IPS DF 6.9 (cell line): Measurements from ENCODE around the gene MACO1.

Experiments used
- DNase-seq: peaks from one replicate; pipeline ENCODE4 v3.0.0-alpha.2; 2013; ENCODE audit warnings: low read depth, low spot score
- H3K27ac ChIP-seq: one replicate; pipeline ENCODE4 v1.5.1; 2013; ENCODE audit warnings: low read length, control low read depth
- H3K27me3 ChIP-seq: 2 replicates; pipeline ENCODE4 v1.6.1; 2013; ENCODE audit warnings: mild to moderate bottlenecking, low read length; ENCODE audit not compliant: control insufficient read depth, insufficient read depth
- H3K36me3 ChIP-seq: 2 replicates; pipeline ENCODE4 v1.6.1; 2013; ENCODE audit warnings: low read length; ENCODE audit not compliant: control insufficient read depth, insufficient read depth
- H3K4me1 ChIP-seq: 2 replicates; pipeline ENCODE4 v1.6.1; 2013; ENCODE audit warnings: low read length; ENCODE audit not compliant: control insufficient read depth, insufficient read depth
- H3K4me3 ChIP-seq: 2 replicates; pipeline ENCODE4 v1.5.1; 2013; ENCODE audit warnings: mild to moderate bottlenecking, low read length
- H3K9me3 ChIP-seq: 2 replicates; pipeline ENCODE4 v1.6.1; 2013; ENCODE audit warnings: low read length, inconsistent platforms; ENCODE audit not compliant: control insufficient read depth, insufficient read depth
- WGBS: extraction: QIAGEN DNeasy Blood & Tissue Kit; methylation state at CpG from one replicate; pipeline ENCODE4 v1.1.7; 2013; ENCODE audit warnings: mixed read lengths, missing lambda C conversion rate; ENCODE audit not compliant: insufficient read length, insufficient coverage; 5-methylcytosine and 5-hydroxymethylcytosine counted together

Gene MACO1

GRCh38 chr1:25474439-25475047 lies 43.8 kb downstream of the MACO1 start:
- H3K4me3 ChIP-seq = no peak overlapping the region

GRCh38 chr1:25476186-25477097 lies 45.7 kb downstream of the MACO1 start:
- Histone ChIP-seq H3K4me3 (no peak overlapping the region), H3K27me3 (no peaks in the 10 kb centered on the region), H3K4me1 (no peaks in the 10 kb centered on the region), H3K9me3 (no peaks in the 10 kb centered on the region), H3K27ac (no peak overlapping the region), H3K36me3 (no peaks in the 10 kb centered on the region)
- WGBS = no CpG with 5 or more reads among the region's 2 CpGs
- no peak for DNase-seq

More at GRCh38 chr1:25474439-25475047, 43.8 kb downstream of the MACO1 start:
- Histone ChIP-seq H3K9me3 (no peaks in the 10 kb centered on the region), H3K27me3 (no peaks in the 10 kb centered on the region), H3K27ac (no peak overlapping the region), H3K4me1 (no peaks in the 10 kb centered on the region), H3K36me3 (no peaks in the 10 kb centered on the region)
- DNase-seq = no peak
- no CpG with 5 or more reads among the region's 5 CpGs for WGBS

GRCh38 chr1:25477448-25478034 lies 46.8 kb downstream of the MACO1 start:
- Histone ChIP-seq H3K27ac (no peak overlapping the region), H3K36me3 (no peaks in the 10 kb centered on the region), H3K27me3 (no peaks in the 10 kb centered on the region), H3K4me3 (no peak overlapping the region), H3K4me1 (no peaks in the 10 kb centered on the region), H3K9me3 (no peaks in the 10 kb centered on the region)
- no CpG with 5 or more reads among the region's 1 CpG for WGBS
- DNase-seq = no peak

- no peaks in the 10 kb centered on the region for H3K4me1 ChIP-seq
- no peak for DNase-seq
- no peaks in the 10 kb centered on the region for H3K27me3 ChIP-seq
- H3K27ac ChIP-seq = no peak overlapping the region
- H3K36me3 ChIP-seq = no peaks in the 10 kb centered on the region
- no peaks in the 10 kb centered on the region for H3K9me3 ChIP-seq
- no peak overlapping the region for H3K4me3 ChIP-seq
These were observed 47.9 kb downstream of the MACO1 start for GRCh38 chr1:25478633-25479032.

DNA sequence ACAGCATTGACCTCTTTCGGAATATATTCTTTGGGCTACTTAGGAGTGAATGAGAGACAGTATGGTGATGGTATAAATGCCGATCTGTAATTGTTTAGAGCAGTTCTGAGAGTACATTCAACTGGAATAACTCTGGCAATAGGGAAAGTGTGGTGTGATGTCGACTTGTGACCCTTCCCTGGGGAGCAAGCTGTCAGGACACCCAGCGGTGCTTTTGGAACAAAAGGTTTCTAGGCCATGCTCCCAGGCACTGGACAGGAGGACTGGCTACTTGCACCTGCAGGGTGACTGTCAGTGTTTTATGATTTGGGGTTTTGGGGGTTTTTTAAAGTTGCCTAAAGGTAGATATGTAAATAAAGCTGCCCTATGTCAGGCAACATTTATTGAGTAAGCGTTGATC lies 50.9 kb downstream of the MACO1 start:
- no peaks in the 10 kb centered on the region for H3K36me3 ChIP-seq
- H3K9me3 ChIP-seq = no peaks in the 10 kb centered on the region
- no CpG with 5 or more reads among the region's 5 CpGs for WGBS
- H3K27me3 ChIP-seq = no peaks in the 10 kb centered on the region
- no peak overlapping the region for H3K27ac ChIP-seq
- 0 out of 2 replicates have a peak, but pooled peaks cover 2% of the 10 kb centered on the region for H3K4me1 ChIP-seq
- no peak overlapping the region for H3K4me3 ChIP-seq
- no peak for DNase-seq

DNA sequence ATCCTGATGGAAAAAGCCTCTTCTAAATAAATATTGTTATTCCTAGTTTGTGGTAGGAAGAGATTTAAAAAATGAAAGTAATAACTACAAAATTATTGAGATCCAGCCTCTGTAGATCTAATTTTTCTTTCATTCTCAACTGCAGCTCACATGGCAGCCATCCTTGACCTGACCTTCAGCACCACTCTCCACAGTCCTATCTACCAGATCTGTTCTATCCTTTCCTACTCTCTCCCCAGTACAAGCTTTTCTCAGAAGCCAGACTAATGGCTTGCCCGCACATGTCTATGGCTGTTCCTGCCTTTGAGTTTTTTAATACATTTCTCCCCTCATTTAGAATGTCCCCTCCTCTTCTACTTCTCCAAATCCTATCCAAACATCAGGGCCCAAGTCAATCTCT lies 51.5 kb downstream of the MACO1 start:
- no CpG with 5 or more reads among the region's 1 CpG for WGBS
- Histone ChIP-seq H3K27ac (no peak overlapping the region), H3K36me3 (no peaks in the 10 kb centered on the region), H3K27me3 (no peaks in the 10 kb centered on the region), H3K9me3 (no peaks in the 10 kb centered on the region), H3K4me3 (no peak overlapping the region), H3K4me1 (0 out of 2 replicates have a peak, but pooled peaks cover 2% of the 10 kb centered on the region)
- DNase-seq = no peak

- Histone ChIP-seq H3K36me3 (no peaks in the 10 kb centered on the region), H3K9me3 (no peaks in the 10 kb centered on the region), H3K27ac (no peak overlapping the region), H3K27me3 (no peaks in the 10 kb centered on the region), H3K4me1 (0 out of 2 replicates have a peak, but pooled peaks cover 2% of the 10 kb centered on the region), H3K4me3 (no peak overlapping the region)
- no CpG with 5 or more reads among the region's 10 CpGs for WGBS
- no peak for DNase-seq
These were observed 53.4 kb downstream of the MACO1 start for GRCh38 chr1:25484096-25484495.

GRCh38 chr1:25484533-25484932 lies 53.8 kb downstream of the MACO1 start:
- Histone ChIP-seq H3K4me1 (0 out of 2 replicates have a peak, but pooled peaks cover 2% of the 10 kb centered on the region), H3K9me3 (no peaks in the 10 kb centered on the region), H3K27ac (no peak overlapping the region), H3K36me3 (no peaks in the 10 kb centered on the region), H3K4me3 (no peak overlapping the region), H3K27me3 (no peaks in the 10 kb centered on the region)
- no peak for DNase-seq
- no CpG with 5 or more reads among the region's 1 CpG for WGBS

- no peak for DNase-seq
- 0 out of 2 replicates have a peak, but pooled peaks cover 2% of the 10 kb centered on the region for H3K4me1 ChIP-seq
- no CpG with 5 or more reads among the region's 6 CpGs for WGBS
- H3K27ac ChIP-seq = no peak overlapping the region
- no peaks in the 10 kb centered on the region for H3K27me3 ChIP-seq
- no peak overlapping the region for H3K4me3 ChIP-seq
- no peaks in the 10 kb centered on the region for H3K36me3 ChIP-seq
- H3K9me3 ChIP-seq = no peaks in the 10 kb centered on the region
These were observed 55.1 kb downstream of the MACO1 start for GRCh38 chr1:25485536-25486411.

DNA sequence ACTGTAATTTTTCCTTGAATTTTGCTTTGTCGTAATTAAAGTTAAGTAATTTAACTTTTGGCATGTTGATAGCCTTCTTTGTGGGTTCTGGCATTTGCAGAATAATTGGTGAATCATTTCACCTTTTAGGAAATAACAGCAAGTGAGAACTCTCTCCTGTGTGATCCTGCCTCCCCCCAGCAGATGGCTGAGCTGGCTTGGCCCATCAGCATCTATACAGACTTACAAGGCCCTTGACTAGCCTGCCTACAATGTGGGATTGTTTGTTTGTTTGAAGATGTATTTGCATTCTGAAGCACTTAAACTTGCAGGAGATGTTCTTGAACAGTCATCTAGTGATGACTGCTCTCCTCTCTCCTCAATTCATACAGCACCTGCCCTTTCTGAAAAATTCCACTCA lies 55.9 kb downstream of the MACO1 start:
- no peak overlapping the region for H3K27ac ChIP-seq
- 0 out of 2 replicates have a peak, but pooled peaks cover 2% of the 10 kb centered on the region for H3K4me1 ChIP-seq
- H3K4me3 ChIP-seq = no peak overlapping the region
- no CpG with 5 or more reads among the region's 1 CpG for WGBS
- no peaks in the 10 kb centered on the region for H3K36me3 ChIP-seq
- DNase-seq = no peak
- no peaks in the 10 kb centered on the region for H3K27me3 ChIP-seq
- no peaks in the 10 kb centered on the region for H3K9me3 ChIP-seq
